CD14-positive monocyte (primary cell): Measurements from ENCODE around the gene DNAI2. TPM values are rescaled to one million over a fixed set of nuclear protein-coding genes. Genes with fewer than 3 reads are reported as not detected.

Experiments
- DNase-seq, 3 donors: peaks; one replicate each; pipeline ENCODE4 v3.0.0-alpha.2; 2011 to 2022
- H2AFZ ChIP-seq: 2 replicates; pipeline ENCODE4 v1.6.0; 2012; ENCODE audit warnings: mild to moderate bottlenecking, low read depth, low read length, inconsistent platforms; ENCODE audit not compliant: insufficient read depth, poor library complexity, severe bottlenecking
- H3K27ac ChIP-seq, 2 donors: 1 replicate in 1 of 2; 2 replicates in 1 of 2; pipeline ENCODE4 v1.5.1; 2012 to 2013; ENCODE audit warnings: low read length in 2 of 2, control low read depth in 1 of 2, inconsistent platforms in 1 of 2, low read depth in 1 of 2, mild to moderate bottlenecking in 1 of 2
- H3K27me3 ChIP-seq, 2 donors: one replicate each; pipeline versions ENCODE4 v1.6.0 to v1.6.1; 2011 to 2013; ENCODE audit warnings: low read length in 2 of 2; ENCODE audit not compliant: control insufficient read depth in 2 of 2, insufficient read depth in 2 of 2
- H3K36me3 ChIP-seq, 2 donors: replicated peaks in 1 of 2; 1 replicate in 1 of 2; 2 replicates in 1 of 2; pipeline versions ENCODE4 v1.5.1 to v1.6.1; 2012 to 2013; ENCODE audit warnings: low read length in 2 of 2, control low read depth in 1 of 2, inconsistent platforms in 1 of 2, mild to moderate bottlenecking in 1 of 2; ENCODE audit not compliant: insufficient read depth in 2 of 2, control insufficient read depth in 1 of 2
- H3K4me1 ChIP-seq, 2 donors: 1 replicate in 1 of 2; 2 replicates in 1 of 2; pipeline versions ENCODE4 v1.5.1 to v1.6.1; 2012 to 2013; ENCODE audit warnings: low read length in 2 of 2, control low read depth in 1 of 2, inconsistent platforms in 1 of 2, mild to moderate bottlenecking in 1 of 2, moderate library complexity in 1 of 2; ENCODE audit not compliant: insufficient read depth in 2 of 2, control insufficient read depth in 1 of 2
- H3K4me2 ChIP-seq: replicated peaks from 2 replicates; pipeline ENCODE3; 2012; ENCODE audit warnings: low read length, moderate library complexity, mild to moderate bottlenecking; ENCODE audit not compliant: poor library complexity, severe bottlenecking; ENCODE audit errors: extremely low read depth
- H3K4me3 ChIP-seq, 3 experiments: fragments of 200-600 bp in 1 of 3; sonication (generic) in 1 of 3; replicated peaks in 1 of 3; 1 replicate in 2 of 3; 2 replicates in 1 of 3; pipeline ENCODE4 v1.5.1; 2011 to 2013; ENCODE audit warnings: low read length in 3 of 3, mild to moderate bottlenecking in 3 of 3, control low read depth in 2 of 3, low read depth in 2 of 3, inconsistent platforms in 1 of 3, moderate library complexity in 1 of 3
- H3K79me2 ChIP-seq: 2 replicates; pipeline ENCODE4 v1.6.0; 2012; ENCODE audit warnings: mild to moderate bottlenecking, control low read depth, inconsistent platforms, low read length, moderate library complexity; ENCODE audit not compliant: insufficient read depth
- H3K9ac ChIP-seq: 2 replicates; pipeline ENCODE4 v1.6.0; 2017; ENCODE audit warnings: low read length, mild to moderate bottlenecking; ENCODE audit not compliant: insufficient read depth, poor library complexity, severe bottlenecking
- H3K9me3 ChIP-seq, 2 donors: replicated peaks in 1 of 2; 1 replicate in 1 of 2; 2 replicates in 1 of 2; pipeline versions ENCODE4 v1.5.1 to v1.6.1; 2012 to 2013; ENCODE audit warnings: low read length in 2 of 2, control low read depth in 1 of 2; ENCODE audit not compliant: control insufficient read depth in 1 of 2, insufficient read depth in 1 of 2
- H4K20me1 ChIP-seq: 2 replicates; pipeline ENCODE4 v1.6.0; 2012; ENCODE audit warnings: mild to moderate bottlenecking, low read length, control low read depth, moderate library complexity; ENCODE audit not compliant: insufficient read depth
- H3K27ac Mint-ChIP-seq, 7 donors: one replicate each; pipeline ENCODE4 v1.8.0; 2020; ENCODE audit warnings: mild to moderate bottlenecking in 7 of 7, mixed read lengths in 7 of 7, moderate library complexity in 6 of 7, inconsistent platforms in 2 of 7
- H3K27me3 Mint-ChIP-seq, 3 donors: one replicate each; pipeline ENCODE4 v1.8.0; 2021 to 2022; ENCODE audit warnings: low read depth in 3 of 3, mild to moderate bottlenecking in 3 of 3, mixed read lengths in 3 of 3, moderate library complexity in 3 of 3, inconsistent platforms in 1 of 3
- H3K36me3 Mint-ChIP-seq, 2 donors: one replicate each; pipeline ENCODE4 v1.8.0; 2020; ENCODE audit warnings: mixed read lengths in 2 of 2, inconsistent platforms in 1 of 2, mild to moderate bottlenecking in 1 of 2
- H3K4me1 Mint-ChIP-seq: one replicate; pipeline ENCODE4 v1.8.0; 2020; ENCODE audit warnings: mild to moderate bottlenecking, mixed read lengths
- H3K4me3 Mint-ChIP-seq, 2 donors: one replicate each; pipeline ENCODE4 v1.8.0; 2020; ENCODE audit warnings: mild to moderate bottlenecking in 2 of 2, mixed read lengths in 2 of 2, moderate library complexity in 1 of 2
- H3K9me3 Mint-ChIP-seq, 7 donors: one replicate each; pipeline ENCODE4 v1.8.0; 2020 to 2022; ENCODE audit warnings: mixed read lengths in 7 of 7, mild to moderate bottlenecking in 6 of 7, moderate library complexity in 6 of 7, inconsistent platforms in 2 of 7
- WGBS: methylation state at CpG from one replicate; pipeline ENCODE4 v1.1.5; 2013; ENCODE audit warnings: missing lambda C conversion rate; ENCODE audit not compliant: insufficient coverage; 5-methylcytosine and 5-hydroxymethylcytosine counted together
- intact Hi-C, 2 donors: fragments of 100-400 bp; cut with micrococcal nuclease; formaldehyde crosslinking; loops; one replicate each; pipeline versions ENCODE4 v1.15.0 to v1.15.1; 2023
- polyA plus RNA-seq, 3 donors: library from polyadenylated mRNA; depleted of rRNA in 1 of 3; unstranded in 2 of 3; stranded (reverse) in 1 of 3; fragments of 300-500 nt in 2 of 3; fragments of >200 nt in 1 of 3; fragmentation: Illumina TruSeq in 2 of 3; gene quantifications; 1 replicate in 2 of 3; 2 replicates in 1 of 3; pipeline ENCODE4 v1.2.3, GENCODE V29; 2012 to 2021
- TF ChIP-seq, protein P1 (sequence below): fragments of 200-600 bp; IDR thresholded peaks from one replicate; pipeline ENCODE4 v1.8.0; 2022; ENCODE audit warnings: antibody characterized with exemption, mild to moderate bottlenecking

Gene DNAI2
- polyA plus RNA-seq, 3 donors, result 0.07 TPM; not detected in 2

DNA sequence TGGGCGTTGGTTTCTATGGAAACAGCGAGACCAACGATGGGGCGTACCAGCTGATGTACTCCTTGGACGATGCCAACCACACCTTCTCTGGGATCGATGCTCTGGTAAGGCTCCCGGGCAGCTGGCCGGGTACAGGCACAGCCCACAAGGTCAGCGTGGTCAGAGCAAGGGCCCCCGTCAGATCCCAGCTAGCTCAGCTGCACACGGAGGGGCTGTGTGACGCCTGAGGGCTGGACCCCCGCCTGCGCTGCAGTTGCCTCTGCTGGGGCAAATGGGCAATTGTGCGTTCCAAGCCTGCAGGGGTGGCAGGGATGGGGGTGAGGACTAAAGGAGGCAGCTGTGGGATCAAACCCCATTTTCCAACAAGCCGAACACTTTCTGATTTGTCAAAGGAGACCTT lies 43.1 kb upstream of the DNAI2 start:
- Histone ChIP-seq H3K27ac (no peak overlapping the region), H3K9me3 (no peaks in the 10 kb centered on the region), H3K9ac (no peak overlapping the region), H2AFZ (no peak overlapping the region), H3K4me1 (peaks cover 37 to 40% of the 10 kb centered on the region in 2 donors), H3K79me2 (no peaks in the 10 kb centered on the region), H3K4me3 (no peak overlapping the region), H4K20me1 (peaks cover 25% of the 10 kb centered on the region), H3K36me3 (peaks cover 39 to 67% of the 10 kb centered on the region in 2 donors), H3K4me2 (no peak overlapping the region), H3K27me3 (no peaks in the 10 kb centered on the region)
- no peak for DNase-seq
- H3K9me3 Mint-ChIP-seq, result no peaks in the 10 kb centered on the region
- H3K4me3 Mint-ChIP-seq, result no peak overlapping the region
- peaks cover 0 to 1% (median 0%) of the 10 kb centered on the region in 3 donors for H3K27me3 Mint-ChIP-seq
- peaks cover 32% of the 10 kb centered on the region for H3K4me1 Mint-ChIP-seq
- TF ChIP-seq, protein P1, sequence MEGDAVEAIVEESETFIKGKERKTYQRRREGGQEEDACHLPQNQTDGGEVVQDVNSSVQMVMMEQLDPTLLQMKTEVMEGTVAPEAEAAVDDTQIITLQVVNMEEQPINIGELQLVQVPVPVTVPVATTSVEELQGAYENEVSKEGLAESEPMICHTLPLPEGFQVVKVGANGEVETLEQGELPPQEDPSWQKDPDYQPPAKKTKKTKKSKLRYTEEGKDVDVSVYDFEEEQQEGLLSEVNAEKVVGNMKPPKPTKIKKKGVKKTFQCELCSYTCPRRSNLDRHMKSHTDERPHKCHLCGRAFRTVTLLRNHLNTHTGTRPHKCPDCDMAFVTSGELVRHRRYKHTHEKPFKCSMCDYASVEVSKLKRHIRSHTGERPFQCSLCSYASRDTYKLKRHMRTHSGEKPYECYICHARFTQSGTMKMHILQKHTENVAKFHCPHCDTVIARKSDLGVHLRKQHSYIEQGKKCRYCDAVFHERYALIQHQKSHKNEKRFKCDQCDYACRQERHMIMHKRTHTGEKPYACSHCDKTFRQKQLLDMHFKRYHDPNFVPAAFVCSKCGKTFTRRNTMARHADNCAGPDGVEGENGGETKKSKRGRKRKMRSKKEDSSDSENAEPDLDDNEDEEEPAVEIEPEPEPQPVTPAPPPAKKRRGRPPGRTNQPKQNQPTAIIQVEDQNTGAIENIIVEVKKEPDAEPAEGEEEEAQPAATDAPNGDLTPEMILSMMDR, result no peak
- H3K36me3 Mint-ChIP-seq, result peaks cover 57 to 74% of the 10 kb centered on the region in 2 donors
- no peak overlapping the region for H3K27ac Mint-ChIP-seq
- intact Hi-C loops, result no loop called here
- WGBS, result 95% methylated on average over 11 of the region's 16 CpGs

DNA sequence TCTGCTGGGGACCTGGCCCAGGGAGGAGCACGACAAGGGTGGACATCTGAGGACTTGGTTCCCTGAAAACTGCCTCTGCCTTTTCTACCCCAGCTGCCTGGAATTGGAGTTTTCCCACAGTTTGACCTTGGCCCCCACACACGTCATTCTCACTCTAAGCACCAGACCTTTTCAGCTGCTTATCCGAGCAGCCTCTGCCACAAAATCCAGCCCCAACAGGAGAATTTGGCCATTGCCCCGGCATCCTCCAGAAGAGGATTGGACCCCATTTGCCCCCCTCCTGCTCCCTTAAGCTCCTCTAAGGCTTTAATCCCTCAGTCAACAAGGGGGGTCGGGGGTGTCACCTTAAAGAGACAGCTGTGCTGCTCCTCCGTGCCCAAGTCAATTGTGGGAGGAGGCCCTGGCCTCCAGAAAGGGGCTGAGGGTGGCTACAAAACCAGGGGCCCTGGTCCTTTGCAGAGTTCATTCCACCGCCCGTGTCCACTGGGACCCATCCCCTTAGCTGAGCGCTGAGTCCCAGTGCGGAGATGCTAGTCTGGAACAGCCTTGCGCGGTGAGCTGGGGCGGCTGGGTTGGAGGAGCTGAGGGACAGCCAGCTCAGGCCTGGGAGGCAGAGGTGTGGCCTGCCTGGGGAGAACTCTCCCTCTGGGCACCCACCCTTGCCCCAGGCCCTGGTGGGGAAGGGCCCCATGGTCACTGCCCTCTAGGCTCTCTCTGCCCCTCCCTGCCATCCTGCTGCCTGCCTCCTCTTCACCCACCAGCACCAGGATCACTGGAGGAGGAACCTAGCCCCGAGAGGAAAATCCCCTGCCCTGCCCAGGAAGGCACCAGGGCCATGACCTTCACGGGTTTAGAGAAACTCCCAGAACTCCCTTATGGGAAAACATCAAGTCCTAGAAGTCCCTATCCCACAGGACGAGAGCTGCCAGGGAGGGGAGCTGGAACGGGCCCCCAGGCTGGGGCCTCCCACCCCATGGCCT lies 41.8 kb upstream of the DNAI2 start:
- Histone ChIP-seq H4K20me1 (peaks cover 17% of the 10 kb centered on the region), H3K27ac (peak overlapping the region in 1 of 2 donors; percentile 96), H3K79me2 (no peaks in the 10 kb centered on the region), H3K9ac (peak overlapping the region; percentile 21), H3K4me3 (no peak overlapping the region), H3K4me2 (peak overlapping the region; percentile 22), H3K27me3 (no peaks in the 10 kb centered on the region), H3K9me3 (no peaks in the 10 kb centered on the region), H3K4me1 (peaks cover 39 to 44% of the 10 kb centered on the region in 2 donors), H2AFZ (no peak overlapping the region), H3K36me3 (peaks cover 36 to 68% of the 10 kb centered on the region in 2 donors)
- WGBS, result 94% methylated on average over 16 of the region's 17 CpGs
- peaks cover 27% of the 10 kb centered on the region for H3K4me1 Mint-ChIP-seq
- H3K27ac Mint-ChIP-seq, result peak overlapping the region in 4 of 7 donors; percentile 35 to 74 (median 54)
- H3K9me3 Mint-ChIP-seq, result no peaks in the 10 kb centered on the region
- no peak overlapping the region for H3K4me3 Mint-ChIP-seq
- peak in 1 of 3 donors; percentile 29 for DNase-seq
- no peaks in the 10 kb centered on the region for H3K27me3 Mint-ChIP-seq
- intact Hi-C loops, result no loop called here
- TF ChIP-seq, protein P1, result no peak
- peaks cover 52 to 70% of the 10 kb centered on the region in 2 donors for H3K36me3 Mint-ChIP-seq
